KMS-11 (cell line): ENCODE data around the gene PLIN3.
A peak's percentile ranks its signal among the peaks of the same experiment; 100 is the strongest.

Experiments used
- H2AFZ ChIP-seq: fragments of 200-600 bp; sonication (generic); 2 replicates; pipeline ENCODE4 v1.6.1; 2016; ENCODE audit warnings: antibody characterized with exemption, mixed run types, low read depth
- H3K27ac ChIP-seq: fragments of 200-600 bp; sonication (generic); 2 replicates; pipeline ENCODE4 v1.6.1; 2016; ENCODE audit warnings: mild to moderate bottlenecking, mixed run types
- H3K27me3 ChIP-seq: fragments of 200-600 bp; sonication (generic); 2 replicates; pipeline ENCODE4 v1.6.1; 2017; ENCODE audit warnings: mild to moderate bottlenecking, low read depth, mixed run types, moderate library complexity; ENCODE audit not compliant: insufficient read depth
- H3K36me3 ChIP-seq: fragments of 200-600 bp; sonication (generic); 2 replicates; pipeline ENCODE4 v1.6.1; 2017; ENCODE audit warnings: mild to moderate bottlenecking, mixed run types; ENCODE audit not compliant: insufficient read depth
- H3K4me1 ChIP-seq: fragments of 200-600 bp; sonication (generic); 2 replicates; pipeline ENCODE4 v1.6.1; 2016; ENCODE audit warnings: mild to moderate bottlenecking, low read depth, mixed run types; ENCODE audit not compliant: poor library complexity, severe bottlenecking
- H3K4me2 ChIP-seq: fragments of 200-600 bp; sonication (generic); 2 replicates; pipeline ENCODE4 v1.7.0; 2016; ENCODE audit warnings: mild to moderate bottlenecking, mixed run types
- H3K4me3 ChIP-seq: fragments of 200-600 bp; sonication (generic); IDR thresholded peaks from 2 replicates; pipeline ENCODE4 v1.6.1; 2017; ENCODE audit warnings: low read depth, low read length, mixed read lengths; ENCODE audit not compliant: insufficient read depth
- H3K79me2 ChIP-seq: fragments of 200-600 bp; sonication (generic); 2 replicates; pipeline ENCODE4 v1.6.1; 2016; ENCODE audit warnings: low read depth, mixed run types; ENCODE audit not compliant: insufficient read depth
- H3K9ac ChIP-seq: fragments of 200-600 bp; sonication (generic); 2 replicates; pipeline ENCODE4 v1.6.1; 2016; ENCODE audit warnings: mild to moderate bottlenecking, mixed run types
- H4K20me1 ChIP-seq: fragments of 200-600 bp; sonication (generic); 2 replicates; pipeline ENCODE4 v1.6.1; 2016; ENCODE audit warnings: mild to moderate bottlenecking, mixed run types; ENCODE audit not compliant: insufficient read depth
- TF ChIP-seq, protein P1 (sequence below): fragments of 200-600 bp; sonication (generic); conservative IDR thresholded peaks from 2 replicates; pipeline ENCODE4 v1.6.1; 2017; ENCODE audit warnings: low read depth, mild to moderate bottlenecking, antibody characterized with exemption, low read length, moderate library complexity, mixed read lengths

The PLIN3 gene

DNA sequence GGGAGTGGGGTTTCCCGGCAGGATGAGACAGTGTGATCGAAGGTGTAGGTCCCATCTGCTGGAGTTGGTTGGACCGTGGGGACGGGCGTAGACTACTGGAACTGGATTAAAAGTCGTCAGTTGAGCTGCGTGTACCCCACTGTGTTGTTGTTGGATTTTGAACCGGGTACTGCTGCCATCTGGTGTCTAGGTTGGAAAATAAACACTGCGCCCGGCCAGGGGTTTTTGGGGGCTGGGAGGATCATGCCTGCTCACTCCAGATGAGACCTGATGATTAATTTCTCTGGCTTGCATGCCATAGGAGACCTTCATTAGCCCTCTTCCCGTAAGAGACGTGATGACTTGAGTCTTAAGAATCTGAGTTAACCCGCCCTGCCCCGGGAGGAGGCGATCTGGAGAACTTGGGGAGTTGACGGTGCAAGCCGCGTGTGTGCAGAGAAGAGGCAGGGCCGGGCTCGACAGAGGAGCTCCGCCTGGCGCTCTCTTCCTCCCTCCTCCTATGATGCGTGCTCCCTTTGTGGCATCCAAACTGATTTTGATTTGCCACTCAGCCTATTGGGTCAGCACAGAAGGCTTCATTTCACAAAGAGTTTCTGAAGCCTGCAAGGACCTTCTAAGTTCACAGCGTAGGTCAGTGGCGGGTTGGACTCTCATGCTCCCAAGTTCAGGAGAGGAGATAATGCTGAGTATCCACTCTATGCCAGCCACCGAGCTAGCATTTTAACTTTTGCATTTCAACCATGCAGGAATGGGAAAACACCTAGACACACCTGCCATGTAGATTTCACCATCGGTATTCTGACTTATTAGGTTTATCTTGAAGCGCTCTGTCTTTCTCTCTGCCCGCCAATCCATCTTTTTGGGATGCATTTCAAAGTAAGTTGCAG, 44.6 kb upstream of the PLIN3 start:
- no peak overlapping the region; the same call in 1 of the 2 replicates for H3K4me2 ChIP-seq
- 0 out of 2 replicates have a peak, but pooled peaks cover 2% of the 10 kb centered on the region for H4K20me1 ChIP-seq

DNA sequence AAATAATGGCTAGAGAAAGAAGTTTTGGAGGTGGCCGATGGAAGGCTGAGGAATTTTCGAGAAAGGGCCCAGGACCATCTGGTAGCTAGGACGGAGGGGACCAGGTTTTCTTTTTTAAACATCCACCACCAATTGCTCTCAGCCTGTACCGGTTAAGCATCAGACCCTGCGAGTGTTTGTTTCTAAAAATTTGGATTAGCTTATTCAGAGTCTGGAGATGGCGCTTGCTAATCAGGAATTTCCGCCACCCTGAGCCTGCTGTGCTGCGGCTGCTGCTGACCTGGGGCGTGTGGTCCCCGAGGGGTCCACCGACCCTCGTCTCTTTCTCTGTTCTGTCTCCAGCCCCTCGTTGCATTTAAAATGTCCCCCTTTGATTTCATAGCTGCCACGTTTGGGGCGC, 43.8 kb upstream of the PLIN3 start:
- no peak overlapping the region for H2AFZ ChIP-seq
- no peak overlapping the region for H3K9ac ChIP-seq
- H3K27ac ChIP-seq: no peak overlapping the region
- H3K4me3 ChIP-seq: no peak overlapping the region
- peaks cover 62% of the 10 kb centered on the region for H3K79me2 ChIP-seq
- TF ChIP-seq, protein P1, sequence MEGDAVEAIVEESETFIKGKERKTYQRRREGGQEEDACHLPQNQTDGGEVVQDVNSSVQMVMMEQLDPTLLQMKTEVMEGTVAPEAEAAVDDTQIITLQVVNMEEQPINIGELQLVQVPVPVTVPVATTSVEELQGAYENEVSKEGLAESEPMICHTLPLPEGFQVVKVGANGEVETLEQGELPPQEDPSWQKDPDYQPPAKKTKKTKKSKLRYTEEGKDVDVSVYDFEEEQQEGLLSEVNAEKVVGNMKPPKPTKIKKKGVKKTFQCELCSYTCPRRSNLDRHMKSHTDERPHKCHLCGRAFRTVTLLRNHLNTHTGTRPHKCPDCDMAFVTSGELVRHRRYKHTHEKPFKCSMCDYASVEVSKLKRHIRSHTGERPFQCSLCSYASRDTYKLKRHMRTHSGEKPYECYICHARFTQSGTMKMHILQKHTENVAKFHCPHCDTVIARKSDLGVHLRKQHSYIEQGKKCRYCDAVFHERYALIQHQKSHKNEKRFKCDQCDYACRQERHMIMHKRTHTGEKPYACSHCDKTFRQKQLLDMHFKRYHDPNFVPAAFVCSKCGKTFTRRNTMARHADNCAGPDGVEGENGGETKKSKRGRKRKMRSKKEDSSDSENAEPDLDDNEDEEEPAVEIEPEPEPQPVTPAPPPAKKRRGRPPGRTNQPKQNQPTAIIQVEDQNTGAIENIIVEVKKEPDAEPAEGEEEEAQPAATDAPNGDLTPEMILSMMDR: no peak
- H3K4me2 ChIP-seq: no peak overlapping the region; the same call in 1 of the 2 replicates
- H3K36me3 ChIP-seq: no peaks in the 10 kb centered on the region; the same call in 1 of the 2 replicates
- H4K20me1 ChIP-seq: 0 out of 2 replicates have a peak, but pooled peaks cover 2% of the 10 kb centered on the region
- no peaks in the 10 kb centered on the region for H3K27me3 ChIP-seq
- peaks cover 5% of the 10 kb centered on the region for H3K4me1 ChIP-seq

More for the DNA sequence above, 44.6 kb upstream of the PLIN3 start:
- Histone ChIP-seq H3K27ac (no peak overlapping the region), H3K9ac (no peak overlapping the region), H2AFZ (no peak overlapping the region), H3K79me2 (peaks cover 66% of the 10 kb centered on the region), H3K36me3 (no peaks in the 10 kb centered on the region; the same call in 1 of the 2 replicates), H3K4me3 (no peak overlapping the region), H3K27me3 (no peaks in the 10 kb centered on the region), H3K4me1 (peaks cover 5% of the 10 kb centered on the region)
- TF ChIP-seq, protein P1: no peak; the same call in 1 of the 2 replicates

DNA sequence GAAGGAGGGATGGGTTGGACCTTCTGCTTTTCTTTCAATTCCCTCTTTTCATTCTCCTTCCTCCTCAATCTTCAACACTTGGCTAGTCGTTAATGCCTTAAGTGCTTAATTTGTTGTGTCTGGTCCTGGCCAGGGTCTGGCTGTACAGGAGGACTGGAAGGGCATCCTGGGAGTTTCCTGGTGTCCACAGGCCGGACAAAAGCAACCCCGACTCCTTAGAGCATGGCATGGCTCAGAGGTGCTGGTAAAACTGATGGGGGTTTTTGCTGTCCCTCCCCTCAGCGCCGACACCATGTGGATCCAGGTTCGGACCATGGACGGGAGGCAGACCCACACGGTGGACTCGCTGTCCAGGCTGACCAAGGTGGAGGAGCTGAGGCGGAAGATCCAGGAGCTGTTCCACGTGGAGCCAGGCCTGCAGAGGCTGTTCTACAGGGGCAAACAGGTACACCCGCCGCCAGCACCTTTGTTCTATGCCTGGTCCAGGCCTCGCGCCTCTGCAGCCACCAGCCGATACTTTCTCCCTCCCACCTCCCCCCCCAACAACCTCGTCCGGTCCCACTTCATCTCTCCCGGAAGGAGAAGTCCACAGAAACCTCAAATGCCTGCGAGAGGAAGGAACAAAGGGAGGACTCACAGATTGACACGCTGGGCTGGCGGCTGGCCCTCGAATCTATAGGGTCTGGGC, 43.3 kb upstream of the PLIN3 start:
- no peak overlapping the region for H3K27ac ChIP-seq
- peaks cover 5% of the 10 kb centered on the region for H3K4me1 ChIP-seq
- H4K20me1 ChIP-seq: 0 out of 2 replicates have a peak, but pooled peaks cover 2% of the 10 kb centered on the region
- H2AFZ ChIP-seq: peak overlapping the region; percentile 38; the same call in 1 of the 2 replicates
- TF ChIP-seq, protein P1: no peak
- H3K4me3 ChIP-seq: no peak overlapping the region
- H3K4me2 ChIP-seq: peak overlapping the region; percentile 92
- peak overlapping the region; percentile 89; the same call in 1 of the 2 replicates for H3K9ac ChIP-seq
- H3K36me3 ChIP-seq: no peaks in the 10 kb centered on the region; the same call in 1 of the 2 replicates
- no peaks in the 10 kb centered on the region for H3K27me3 ChIP-seq
- H3K79me2 ChIP-seq: peaks cover 56% of the 10 kb centered on the region

DNA sequence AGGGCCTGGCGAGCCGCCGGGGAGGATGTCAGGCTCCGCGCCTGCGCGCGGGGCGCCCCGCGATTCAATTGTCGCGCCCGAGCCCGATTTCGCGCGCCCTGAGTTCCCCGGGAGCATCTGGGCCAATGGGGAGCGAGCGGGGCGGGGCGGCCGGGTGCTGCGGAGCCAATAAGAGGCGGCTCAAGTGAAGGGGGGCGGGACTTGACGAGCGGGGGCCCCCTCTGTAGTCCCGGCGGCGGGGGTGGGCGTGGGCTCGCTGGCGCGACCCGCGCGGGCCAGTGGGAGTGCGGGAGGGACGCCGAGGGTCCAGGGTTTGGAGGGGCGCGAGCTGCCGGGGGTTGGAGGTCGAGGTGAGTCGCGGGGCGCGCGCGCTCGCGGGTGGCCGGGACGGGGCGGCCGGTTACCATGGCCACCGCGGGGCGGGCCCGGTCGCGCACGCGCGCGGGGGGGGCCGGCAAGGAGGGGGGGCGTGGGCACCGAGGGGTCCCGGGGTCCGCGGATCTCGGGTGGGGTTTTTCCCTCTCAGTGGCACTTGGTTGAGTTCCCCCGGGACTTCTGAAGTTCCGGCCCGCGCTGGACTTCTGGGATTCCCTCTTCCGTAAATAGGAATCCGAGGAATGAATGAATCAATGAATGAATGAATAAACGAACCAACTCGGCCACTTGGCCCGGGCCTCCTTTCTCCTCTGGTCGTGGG, 42.6 kb upstream of the PLIN3 start:
- Histone ChIP-seq H3K9ac (peak overlapping the region; percentile 89; the same call in 1 of the 2 replicates), H4K20me1 (0 out of 2 replicates have a peak, but pooled peaks cover 2% of the 10 kb centered on the region), H3K27me3 (no peaks in the 10 kb centered on the region), H3K36me3 (no peaks in the 10 kb centered on the region; the same call in 1 of the 2 replicates), H3K79me2 (peaks cover 49% of the 10 kb centered on the region), H3K4me2 (peak overlapping the region; percentile 92), H2AFZ (peak overlapping the region; percentile 66; the same call in 1 of the 2 replicates), H3K4me1 (peaks cover 5% of the 10 kb centered on the region), H3K4me3 (no peak overlapping the region), H3K27ac (peak overlapping the region; percentile 63; the same call in 1 of the 2 replicates)
- TF ChIP-seq, protein P1: no peak
